GM19099 (cell line): ENCODE measurements around the gene DIDO1.

Experiments
- POLR2A ChIP-seq: IDR thresholded peaks from 3 replicates; pipeline ENCODE4 v1.6.1; 2011; ENCODE audit warnings: low read depth; ENCODE audit not compliant: insufficient read length; ENCODE audit errors: extremely low read depth

Gene DIDO1

GRCh38 chr20:62840244-62841197, 85.8 kb downstream of the DIDO1 start:
- TF ChIP-seq POLR2A, result no peak

DNA sequence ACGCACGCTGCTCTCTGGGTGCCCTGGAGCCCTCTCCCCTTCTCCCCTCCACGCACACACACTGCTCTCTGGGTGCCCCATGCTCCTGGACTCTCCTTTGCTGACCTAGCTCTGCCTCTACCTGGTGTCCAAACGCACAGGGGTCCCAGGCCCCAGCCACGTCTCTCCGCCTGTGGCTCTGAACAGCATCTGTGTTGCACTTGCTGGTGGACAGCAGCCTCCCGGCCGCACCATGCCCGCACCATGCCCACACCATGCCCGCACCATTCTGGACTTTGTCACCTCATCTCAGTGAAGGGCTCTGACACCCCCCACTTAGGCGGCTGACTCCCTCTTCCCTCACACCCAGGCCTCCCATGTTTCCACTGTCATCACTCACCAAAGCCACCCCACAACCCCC, 86.5 kb downstream of the DIDO1 start:
- TF ChIP-seq POLR2A, result no peak

DNA sequence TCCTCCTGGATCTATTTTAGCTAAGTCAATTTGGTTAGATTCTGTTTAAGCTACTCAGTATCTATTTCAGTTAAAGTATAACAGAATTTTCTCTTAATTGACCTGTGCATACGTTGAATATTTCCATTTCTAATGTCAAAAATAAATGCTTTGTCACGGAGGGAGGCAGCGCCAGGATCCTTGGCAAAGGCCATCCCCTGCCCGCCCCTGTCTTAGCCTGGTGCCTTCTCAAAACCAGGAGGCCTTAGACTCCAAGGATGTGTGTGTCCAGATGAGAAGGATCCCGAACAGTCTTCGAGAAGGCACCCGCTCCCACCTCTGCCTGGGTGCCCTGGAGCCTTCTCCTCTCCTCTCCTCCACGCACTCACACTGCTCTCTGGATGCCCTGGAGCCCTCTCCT, 87.0 kb downstream of the DIDO1 start:
- TF ChIP-seq POLR2A, result no peak

DNA sequence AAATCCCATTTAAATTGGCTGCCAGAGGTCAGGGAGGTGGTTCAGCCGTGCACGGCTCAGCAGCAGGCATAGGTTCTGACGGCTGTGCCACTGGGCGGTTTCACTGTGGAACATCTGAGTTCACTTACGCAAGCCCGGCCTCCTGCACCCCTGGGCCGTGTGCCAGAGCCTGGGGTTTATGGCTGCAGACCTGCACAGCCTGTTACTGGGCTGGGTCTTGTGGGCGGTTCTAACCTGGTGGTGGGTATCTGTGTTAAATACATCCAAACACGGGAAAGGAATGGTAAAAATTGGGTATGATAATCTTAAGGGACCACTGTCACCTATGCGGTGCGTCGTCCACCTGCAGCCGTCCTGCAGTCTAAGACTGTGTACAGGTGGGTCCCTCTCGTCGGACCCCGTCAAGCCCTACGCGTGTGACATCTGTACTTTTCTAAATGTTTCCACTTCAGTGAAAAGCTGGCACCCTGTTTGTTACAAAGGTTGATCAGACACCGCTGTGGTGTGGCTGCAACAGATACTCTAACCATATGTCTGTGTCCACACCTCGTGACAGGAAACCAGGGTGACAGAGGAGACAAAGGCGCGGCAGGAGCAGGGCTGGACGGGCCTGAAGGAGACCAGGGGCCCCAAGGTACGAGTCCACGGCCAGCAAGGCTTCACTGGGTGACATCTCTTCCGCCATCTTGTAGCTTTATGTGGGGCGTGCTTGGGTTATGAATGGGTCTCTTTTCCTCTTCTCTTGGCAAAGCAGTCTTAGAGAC, 88.0 kb downstream of the DIDO1 start:
- TF ChIP-seq POLR2A, result no peak

GRCh38 chr20:62837790-62838127, 88.5 kb downstream of the DIDO1 start:
- no peak for TF ChIP-seq POLR2A

DNA sequence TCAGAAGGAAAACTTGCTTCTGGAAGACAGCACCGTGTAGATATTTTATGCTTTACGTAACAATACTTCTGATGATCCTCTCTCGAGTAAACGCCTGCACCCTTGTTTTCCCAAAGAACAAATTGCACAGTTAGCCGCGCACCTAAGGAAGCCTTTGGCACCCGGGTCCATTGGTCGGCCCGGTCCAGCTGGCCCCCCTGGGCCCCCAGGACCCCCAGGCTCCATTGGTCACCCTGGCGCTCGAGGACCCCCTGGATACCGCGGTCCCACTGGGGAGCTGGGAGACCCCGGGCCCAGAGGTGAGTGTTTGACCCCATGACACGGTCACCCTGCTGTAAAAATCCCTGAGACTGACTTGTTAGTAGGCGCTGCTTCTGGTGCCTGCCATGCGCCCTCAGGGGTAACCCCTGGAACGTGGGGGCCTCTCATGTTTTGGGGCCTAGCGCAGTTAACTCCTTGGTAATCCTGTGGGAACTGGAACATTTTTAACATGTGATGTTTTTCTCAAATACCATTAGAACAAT, 89.3 kb downstream of the DIDO1 start:
- TF ChIP-seq POLR2A, result no peak

GRCh38 chr20:62835931-62836861, 90.1 kb downstream of the DIDO1 start:
- no peak for TF ChIP-seq POLR2A

- TF ChIP-seq POLR2A, result no peak
These were observed 91.2 kb downstream of the DIDO1 start for GRCh38 chr20:62834967-62835730.

GRCh38 chr20:62832951-62833391, 93.3 kb downstream of the DIDO1 start:
- TF ChIP-seq POLR2A, result no peak

DNA sequence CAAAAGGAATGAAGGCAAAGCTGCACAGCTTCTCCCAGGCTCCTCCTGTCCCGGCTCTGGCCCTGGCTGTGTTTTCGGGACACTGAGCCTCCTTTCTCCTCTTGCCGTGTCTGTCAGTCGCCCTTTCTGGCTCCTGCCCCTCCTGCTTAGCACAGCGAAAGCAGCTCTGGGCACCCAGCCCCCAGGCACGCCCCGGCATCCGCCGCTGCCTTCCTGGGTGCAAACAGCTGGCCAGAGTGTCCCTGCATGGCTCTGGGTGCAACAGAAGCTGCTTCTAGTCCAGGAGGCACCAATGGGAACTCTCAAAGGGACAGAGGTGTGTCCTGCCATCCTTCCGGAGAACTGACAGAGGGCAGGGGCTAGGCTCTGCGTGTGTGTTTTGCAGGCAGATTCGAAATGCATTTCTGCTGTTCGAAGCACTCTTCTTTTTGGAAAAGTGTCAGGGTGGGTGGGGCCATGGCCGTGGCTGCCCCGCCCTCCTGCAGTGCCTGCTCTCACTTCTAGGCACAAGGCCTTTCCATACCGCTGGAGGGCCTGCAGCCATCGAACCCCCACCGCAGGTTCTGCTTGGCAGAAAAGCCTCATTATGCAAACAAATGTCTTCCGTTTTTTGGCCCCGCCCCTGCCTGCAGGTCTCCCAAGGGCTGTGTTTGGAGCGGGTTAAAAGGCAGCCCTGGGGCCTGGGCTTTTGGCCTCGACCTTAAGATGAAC, 93.9 kb downstream of the DIDO1 start:
- TF ChIP-seq POLR2A, result no peak

DNA sequence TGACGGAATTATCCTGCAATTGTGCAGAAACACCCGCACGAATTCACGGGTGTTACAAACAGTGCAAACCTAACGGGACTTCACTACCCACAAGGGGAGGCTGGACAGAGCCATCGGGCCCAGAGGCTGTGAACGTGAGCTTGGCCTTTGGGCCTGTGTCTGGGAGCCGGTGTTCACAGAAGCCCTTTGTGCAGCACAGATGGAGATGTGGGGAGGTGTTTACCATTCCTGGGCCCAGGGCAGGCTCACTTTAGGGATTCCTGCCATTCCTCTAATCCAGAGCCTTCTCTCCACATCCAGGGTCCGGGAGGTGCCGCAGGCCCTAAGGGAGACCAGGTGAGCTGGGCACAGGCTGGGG, 94.5 kb downstream of the DIDO1 start:
- no peak for TF ChIP-seq POLR2A

DNA sequence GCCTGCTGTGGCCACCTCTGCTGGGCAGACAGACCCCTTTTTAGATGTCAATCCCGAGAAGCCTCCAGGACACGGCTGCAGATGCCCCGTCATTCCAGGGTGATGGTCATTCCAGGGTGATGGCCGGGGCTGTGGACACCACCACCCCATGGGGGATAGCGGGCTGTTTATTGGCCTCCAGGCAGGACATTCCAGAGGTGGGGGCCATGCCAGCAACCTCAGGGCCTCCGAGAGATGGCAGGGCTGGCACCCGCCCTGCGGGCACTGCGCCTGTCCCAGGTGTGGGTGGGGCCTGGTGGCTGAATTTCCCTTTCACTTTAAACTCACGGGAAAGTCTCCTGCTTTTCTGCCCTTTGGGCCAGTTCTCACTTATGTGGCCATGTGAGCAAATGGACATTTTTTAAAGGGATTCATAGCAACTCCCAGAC, 94.9 kb downstream of the DIDO1 start:
- TF ChIP-seq POLR2A, result no peak

DNA sequence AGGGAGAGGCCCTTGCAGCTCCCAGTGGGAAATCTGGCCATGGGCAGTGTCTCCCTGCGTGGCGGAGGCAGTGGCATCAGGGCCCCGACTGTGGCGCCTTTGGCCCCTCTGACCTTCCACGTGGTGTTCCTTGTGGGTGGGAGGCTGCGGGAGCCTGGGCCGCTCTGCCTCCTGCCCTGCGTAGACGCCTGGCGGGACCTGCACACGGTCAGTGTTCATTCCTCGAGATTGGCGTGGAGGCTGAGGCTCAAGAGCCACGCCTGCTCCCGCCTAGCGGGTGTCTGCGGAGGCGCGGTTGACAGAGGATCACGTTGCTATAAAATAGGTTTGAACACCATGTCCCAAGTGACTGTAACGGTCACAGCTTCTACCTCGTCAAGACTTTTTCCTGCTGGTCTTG, 95.5 kb downstream of the DIDO1 start:
- TF ChIP-seq POLR2A, result no peak
